Stomach smooth muscle (tissue), 2 donors: Measurements from ENCODE around the gene EMC6.
"Not testable (repeated sequence)": the region's sequence is repeated elsewhere in the genome, so short reads cannot be mapped to it uniquely, and the experiment has no call there.

Experiments used
- H3K27ac ChIP-seq: one replicate; pipeline ENCODE4 v1.7.0; 2013; ENCODE audit warnings: mild to moderate bottlenecking, low read length, inconsistent platforms
- H3K27me3 ChIP-seq, 2 donors: one replicate each; pipeline ENCODE4 v1.7.0; 2013; ENCODE audit warnings: low read length in 2 of 2; ENCODE audit not compliant: insufficient read depth in 2 of 2, control insufficient read depth in 1 of 2
- H3K36me3 ChIP-seq, 2 donors: one replicate each; pipeline ENCODE4 v1.7.0; 2013; ENCODE audit warnings: low read length in 2 of 2; ENCODE audit not compliant: control insufficient read depth in 2 of 2, insufficient read depth in 2 of 2
- H3K4me1 ChIP-seq: one replicate; pipeline ENCODE4 v1.7.0; 2013; ENCODE audit warnings: low read length; ENCODE audit not compliant: control insufficient read depth, insufficient read depth
- H3K4me3 ChIP-seq, 2 donors: one replicate each; pipeline ENCODE4 v1.7.0; 2013; ENCODE audit warnings: low read length in 2 of 2
- H3K9ac ChIP-seq, 2 donors: one replicate each; pipeline ENCODE4 v1.7.0; 2013; ENCODE audit warnings: low read length in 2 of 2, mild to moderate bottlenecking in 1 of 2
- H3K9me3 ChIP-seq, 2 donors: one replicate each; pipeline ENCODE4 v1.7.0; 2013; ENCODE audit warnings: low read length in 2 of 2; ENCODE audit not compliant: control insufficient read depth in 2 of 2
- donor health status: healthy.
- donor health status: Pancreatic carcinoma.

EMC6 gene

GRCh38 chr17:3693829-3694231, 25.2 kb downstream of the EMC6 start:
- Histone ChIP-seq H3K36me3 (no peaks in the 10 kb centered on the region), H3K4me1 (peaks cover 10% of the 10 kb centered on the region), H3K4me3 (no peak overlapping the region), H3K27me3 (peaks cover 37 to 52% of the 10 kb centered on the region in 2 donors), H3K27ac (no peak overlapping the region), H3K9me3 (peaks cover 5 to 8% of the 10 kb centered on the region in 2 donors), H3K9ac (no peak overlapping the region)

- Histone ChIP-seq H3K4me1 (peaks cover 10% of the 10 kb centered on the region), H3K36me3 (no peaks in the 10 kb centered on the region), H3K9me3 (peaks cover 5 to 8% of the 10 kb centered on the region in 2 donors), H3K27me3 (peaks cover 33 to 52% of the 10 kb centered on the region in 2 donors), H3K9ac (no peak overlapping the region), H3K27ac (no peak overlapping the region), H3K4me3 (peak overlapping the region; percentile 57 to 71)
These were observed 26.6 kb downstream of the EMC6 start for GRCh38 chr17:3695129-3695722.

GRCh38 chr17:3695723-3696411, 27.3 kb downstream of the EMC6 start, which contains the start of gene P2RX5:
Gene P2RX5, minus strand, starts transcription at chr17:3696155. Its CDS starts 150 bp downstream, at chr17:3696005.
- Histone ChIP-seq H3K9me3 (peaks cover 5 to 8% of the 10 kb centered on the region in 2 donors), H3K27ac (no peak within 1 kb of the TSS), H3K4me3 (peak within 1 kb of the TSS; percentile 57 to 71), H3K36me3 (no peaks in the 10 kb centered on the region), H3K4me1 (peaks cover 10% of the 10 kb centered on the region), H3K27me3 (peaks cover 30 to 52% of the 10 kb centered on the region in 2 donors), H3K9ac (no peak within 1 kb of the TSS)

GRCh38 chr17:3697103-3697476, 28.5 kb downstream of the EMC6 start:
- H3K27ac ChIP-seq: no peak overlapping the region
- peaks cover 10% of the 10 kb centered on the region for H3K4me1 ChIP-seq
- H3K9ac ChIP-seq: no peak overlapping the region
- H3K27me3 ChIP-seq: peaks cover 22 to 43% of the 10 kb centered on the region in 2 donors
- H3K4me3 ChIP-seq: no peak overlapping the region
- H3K9me3 ChIP-seq: peaks cover 5 to 8% of the 10 kb centered on the region in 2 donors
- no peaks in the 10 kb centered on the region for H3K36me3 ChIP-seq

GRCh38 chr17:3698139-3698538, 29.5 kb downstream of the EMC6 start:
- H3K27ac ChIP-seq: no peak overlapping the region
- peaks cover 10% of the 10 kb centered on the region for H3K4me1 ChIP-seq
- no peak overlapping the region for H3K9ac ChIP-seq
- H3K9me3 ChIP-seq: peaks cover 5 to 8% of the 10 kb centered on the region in 2 donors
- peaks cover 22 to 36% of the 10 kb centered on the region in 2 donors for H3K27me3 ChIP-seq
- H3K36me3 ChIP-seq: no peaks in the 10 kb centered on the region
- no peak overlapping the region for H3K4me3 ChIP-seq

GRCh38 chr17:3699951-3700350, 31.3 kb downstream of the EMC6 start:
- H3K27me3 ChIP-seq: peaks cover 13 to 21% of the 10 kb centered on the region in 2 donors
- no peak overlapping the region for H3K4me3 ChIP-seq
- peaks cover 10% of the 10 kb centered on the region for H3K4me1 ChIP-seq
- no peaks in the 10 kb centered on the region for H3K36me3 ChIP-seq
- no peak overlapping the region for H3K9ac ChIP-seq
- H3K27ac ChIP-seq: no peak overlapping the region
- H3K9me3 ChIP-seq: peaks cover 5 to 8% of the 10 kb centered on the region in 2 donors

GRCh38 chr17:3702041-3702539, 33.5 kb downstream of the EMC6 start:
- H3K9me3 ChIP-seq, H3K27me3 ChIP-seq: not testable (repeated sequence)

GRCh38 chr17:3704931-3705717, 36.5 kb downstream of the EMC6 start:
- Histone ChIP-seq H3K9me3 (no peaks in the 10 kb centered on the region), H3K9ac (no peak overlapping the region), H3K4me3 (no peak overlapping the region), H3K4me1 (no peaks in the 10 kb centered on the region), H3K27ac (no peak overlapping the region), H3K36me3 (peaks cover 0 to 2% of the 10 kb centered on the region in 2 donors), H3K27me3 (no peaks in the 10 kb centered on the region)

More at GRCh38 chr17:3702041-3702539, 33.5 kb downstream of the EMC6 start:
- not testable (repeated sequence) for H3K36me3 ChIP-seq, H3K4me1 ChIP-seq, H3K27ac ChIP-seq, H3K9ac ChIP-seq, H3K4me3 ChIP-seq

GRCh38 chr17:3705718-3705984, 37.0 kb downstream of the EMC6 start:
- not testable (repeated sequence) for H3K27me3 ChIP-seq, H3K36me3 ChIP-seq, H3K4me3 ChIP-seq, H3K9me3 ChIP-seq, H3K27ac ChIP-seq, H3K4me1 ChIP-seq, H3K9ac ChIP-seq

- Histone ChIP-seq H3K27ac (no peak overlapping the region), H3K4me1 (no peaks in the 10 kb centered on the region), H3K4me3 (no peak overlapping the region), H3K27me3 (no peaks in the 10 kb centered on the region), H3K9ac (no peak overlapping the region), H3K36me3 (peaks cover 0 to 7% of the 10 kb centered on the region in 2 donors), H3K9me3 (no peaks in the 10 kb centered on the region)
These were observed 39.8 kb downstream of the EMC6 start for GRCh38 chr17:3708366-3708765.
